Panc1 (cell line): ENCODE results near the gene DTNBP1. TPM values are rescaled to one million over a fixed set of nuclear protein-coding genes. Genes with fewer than 3 reads are reported as not detected.

Experiments
- ATAC-seq: fragments of 200-7000 bp; cut with Tn5 transposase; 2 replicates; pipeline ENCODE4 v1.9.1; 2020; ENCODE audit warnings: mild to moderate bottlenecking, moderate library complexity
- BruUV-seq: library from RNA; stranded (reverse); fragments of 400-500 nt; replicated peaks from 2 replicates; lab custom pipeline; 2021; lab: Mats Ljungman, UMichigan
- CTCF ChIA-PET: fragments of 300-600 bp; sonication (Branson Sonifier 250); formaldehyde crosslinking; loops from one replicate; lab custom pipeline; 2022; ENCODE audit warnings: antibody characterized with exemption; lab: Charles Lee
- POLR2A ChIA-PET: fragments of 300-600 bp; sonication (Branson Sonifier 250); formaldehyde crosslinking; loops from one replicate; lab custom pipeline; 2022; ENCODE audit warnings: antibody characterized with exemption; lab: Charles Lee
- DNase-seq: peaks from one replicate; pipeline ENCODE4 v3.0.0-alpha.2; 2010; ENCODE audit warnings: low read depth, low spot score
- H3K27ac ChIP-seq: 2 replicates; pipeline ENCODE4 v1.5.1; 2011; ENCODE audit warnings: mild to moderate bottlenecking, low read length, inconsistent platforms
- H3K27me3 ChIP-seq: fragments of 200-500 bp; sonication (Bioruptor generic); 2 replicates; pipeline ENCODE4 v1.6.0; 2014; ENCODE audit warnings: low read length, inconsistent platforms; ENCODE audit not compliant: control insufficient read depth, insufficient read depth
- H3K36me3 ChIP-seq: fragments of 200-500 bp; sonication (Bioruptor generic); 2 replicates; pipeline ENCODE4 v1.5.1; 2014; ENCODE audit warnings: inconsistent platforms, mild to moderate bottlenecking, low read length, moderate library complexity; ENCODE audit not compliant: control insufficient read depth, insufficient read depth
- H3K4me1 ChIP-seq: 2 replicates; pipeline ENCODE4 v1.5.1; 2011; ENCODE audit warnings: inconsistent platforms, mild to moderate bottlenecking, low read length, moderate library complexity; ENCODE audit not compliant: control insufficient read depth, insufficient read depth
- H3K4me3 ChIP-seq, 2 experiments: 2 replicates each; pipeline ENCODE4 v1.5.1; 2011 to 2012; ENCODE audit warnings: low read depth in 2 of 2, low read length in 2 of 2, mild to moderate bottlenecking in 2 of 2, inconsistent platforms in 1 of 2, moderate library complexity in 1 of 2
- H3K9me3 ChIP-seq: fragments of 200-500 bp; sonication (Bioruptor generic); 2 replicates; pipeline ENCODE4 v1.5.1; 2014; ENCODE audit warnings: low read depth, mild to moderate bottlenecking, inconsistent platforms, low read length, moderate library complexity; ENCODE audit not compliant: control insufficient read depth, insufficient read depth
- POLR2AphosphoS5 ChIP-seq: IDR thresholded peaks from 2 replicates; pipeline ENCODE4 v1.6.1; 2012; ENCODE audit warnings: mild to moderate bottlenecking, low read depth, low read length, moderate library complexity
- SIN3A ChIP-seq: IDR thresholded peaks from 2 replicates; pipeline ENCODE4 v1.6.1; 2012; ENCODE audit warnings: low read depth, mild to moderate bottlenecking, low read length, moderate library complexity, borderline replicate concordance; ENCODE audit not compliant: insufficient read depth
- TCF7L2 ChIP-seq: IDR thresholded peaks from 2 replicates; pipeline ENCODE4 v1.6.1; 2011; ENCODE audit warnings: mild to moderate bottlenecking, low read depth, low read length, inconsistent platforms
- in situ Hi-C: cut with HindIII; loops from 2 replicates; pipeline ENCODE4 v1.10.0; 2016; ENCODE audit warnings: low sequenced_read_pairs, low pct_unique_long_range_greater_than_20kb
- intact Hi-C: fragments of 100-400 bp; cut with micrococcal nuclease; formaldehyde crosslinking; loops from one replicate; pipeline ENCODE4 v1.10.0; 2022; ENCODE audit not compliant: unreplicated experiment
- total RNA-seq: library from RNA; stranded (reverse); gene quantifications from one replicate; pipeline ENCODE4 v1.2.1, GENCODE V29; 2021; ENCODE audit not compliant: unreplicated experiment
- TF ChIP-seq, protein P1 (sequence below), 2 experiments: IDR thresholded peaks; 2 replicates each; pipeline ENCODE4 v1.6.1; 2011 to 2012; ENCODE audit warnings: low read depth in 2 of 2, control low read depth in 1 of 2, low read length in 1 of 2, mild to moderate bottlenecking in 1 of 2, moderate library complexity in 1 of 2; ENCODE audit not compliant: insufficient read depth in 1 of 2
- TF ChIP-seq, protein P2 (sequence below): fragments of 450-650 bp; IDR thresholded peaks from 2 replicates; pipeline ENCODE4 v1.5.1; 2017; ENCODE audit warnings: mild to moderate bottlenecking

Gene DTNBP1
- total RNA-seq, 1 experiment from 2014 or later: 29.3 TPM

DNA sequence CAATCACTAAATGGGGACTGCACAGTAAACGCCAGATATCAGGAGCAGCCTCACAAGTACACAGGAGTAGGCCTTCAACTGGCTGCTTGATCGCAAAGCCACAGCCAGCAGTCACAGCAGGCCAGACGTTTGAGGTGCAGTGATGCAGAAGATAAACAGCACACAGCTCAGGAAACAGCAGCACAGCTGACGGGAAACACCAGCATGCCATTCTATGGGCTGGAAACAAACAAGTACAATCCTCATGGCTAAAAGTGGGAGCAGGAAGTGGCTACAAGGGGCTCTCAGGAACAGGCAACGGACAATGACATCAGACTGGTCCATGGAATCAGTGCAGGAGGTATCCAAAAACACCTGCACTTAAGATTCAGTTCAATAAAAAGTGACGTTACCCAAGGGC lies 111.0 kb downstream of the DTNBP1 start:
- Histone ChIP-seq H3K36me3 (no peaks in the 10 kb centered on the region), H3K27ac (no peak overlapping the region), H3K27me3 (no peaks in the 10 kb centered on the region), H3K4me3 (no peak overlapping the region), H3K4me1 (no peaks in the 10 kb centered on the region), H3K9me3 (no peaks in the 10 kb centered on the region)
- POLR2A ChIA-PET: interaction anchor here (0.6 kb wide), 1 partner anchor 579 kb away, joined by 9 read pairs; no protein-coding TSS in a partner anchor
- CTCF ChIA-PET: interaction anchor here (0.5 kb wide), 1 partner anchor 837 kb away, joined by 9 read pairs; no protein-coding TSS in a partner anchor
- in situ Hi-C loops (no loop called here), intact Hi-C loops (no loop called here)
- no peak for ATAC-seq
- no peak for TF ChIP-seq POLR2AphosphoS5
- TF ChIP-seq, protein P1, sequence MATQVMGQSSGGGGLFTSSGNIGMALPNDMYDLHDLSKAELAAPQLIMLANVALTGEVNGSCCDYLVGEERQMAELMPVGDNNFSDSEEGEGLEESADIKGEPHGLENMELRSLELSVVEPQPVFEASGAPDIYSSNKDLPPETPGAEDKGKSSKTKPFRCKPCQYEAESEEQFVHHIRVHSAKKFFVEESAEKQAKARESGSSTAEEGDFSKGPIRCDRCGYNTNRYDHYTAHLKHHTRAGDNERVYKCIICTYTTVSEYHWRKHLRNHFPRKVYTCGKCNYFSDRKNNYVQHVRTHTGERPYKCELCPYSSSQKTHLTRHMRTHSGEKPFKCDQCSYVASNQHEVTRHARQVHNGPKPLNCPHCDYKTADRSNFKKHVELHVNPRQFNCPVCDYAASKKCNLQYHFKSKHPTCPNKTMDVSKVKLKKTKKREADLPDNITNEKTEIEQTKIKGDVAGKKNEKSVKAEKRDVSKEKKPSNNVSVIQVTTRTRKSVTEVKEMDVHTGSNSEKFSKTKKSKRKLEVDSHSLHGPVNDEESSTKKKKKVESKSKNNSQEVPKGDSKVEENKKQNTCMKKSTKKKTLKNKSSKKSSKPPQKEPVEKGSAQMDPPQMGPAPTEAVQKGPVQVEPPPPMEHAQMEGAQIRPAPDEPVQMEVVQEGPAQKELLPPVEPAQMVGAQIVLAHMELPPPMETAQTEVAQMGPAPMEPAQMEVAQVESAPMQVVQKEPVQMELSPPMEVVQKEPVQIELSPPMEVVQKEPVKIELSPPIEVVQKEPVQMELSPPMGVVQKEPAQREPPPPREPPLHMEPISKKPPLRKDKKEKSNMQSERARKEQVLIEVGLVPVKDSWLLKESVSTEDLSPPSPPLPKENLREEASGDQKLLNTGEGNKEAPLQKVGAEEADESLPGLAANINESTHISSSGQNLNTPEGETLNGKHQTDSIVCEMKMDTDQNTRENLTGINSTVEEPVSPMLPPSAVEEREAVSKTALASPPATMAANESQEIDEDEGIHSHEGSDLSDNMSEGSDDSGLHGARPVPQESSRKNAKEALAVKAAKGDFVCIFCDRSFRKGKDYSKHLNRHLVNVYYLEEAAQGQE (IDR thresholded peaks at IDR 0.05; ENCODE audit: insufficient read depth in 1 of 2, low read depth in 2 of 2, low read length in 1 of 2): no peak
- no peak for TF ChIP-seq TCF7L2
- no peak for TF ChIP-seq SIN3A
- TF ChIP-seq, protein P2, sequence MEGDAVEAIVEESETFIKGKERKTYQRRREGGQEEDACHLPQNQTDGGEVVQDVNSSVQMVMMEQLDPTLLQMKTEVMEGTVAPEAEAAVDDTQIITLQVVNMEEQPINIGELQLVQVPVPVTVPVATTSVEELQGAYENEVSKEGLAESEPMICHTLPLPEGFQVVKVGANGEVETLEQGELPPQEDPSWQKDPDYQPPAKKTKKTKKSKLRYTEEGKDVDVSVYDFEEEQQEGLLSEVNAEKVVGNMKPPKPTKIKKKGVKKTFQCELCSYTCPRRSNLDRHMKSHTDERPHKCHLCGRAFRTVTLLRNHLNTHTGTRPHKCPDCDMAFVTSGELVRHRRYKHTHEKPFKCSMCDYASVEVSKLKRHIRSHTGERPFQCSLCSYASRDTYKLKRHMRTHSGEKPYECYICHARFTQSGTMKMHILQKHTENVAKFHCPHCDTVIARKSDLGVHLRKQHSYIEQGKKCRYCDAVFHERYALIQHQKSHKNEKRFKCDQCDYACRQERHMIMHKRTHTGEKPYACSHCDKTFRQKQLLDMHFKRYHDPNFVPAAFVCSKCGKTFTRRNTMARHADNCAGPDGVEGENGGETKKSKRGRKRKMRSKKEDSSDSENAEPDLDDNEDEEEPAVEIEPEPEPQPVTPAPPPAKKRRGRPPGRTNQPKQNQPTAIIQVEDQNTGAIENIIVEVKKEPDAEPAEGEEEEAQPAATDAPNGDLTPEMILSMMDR: no peak
- DNase-seq: no peak
- no TSS peak for BruUV-seq

DNA sequence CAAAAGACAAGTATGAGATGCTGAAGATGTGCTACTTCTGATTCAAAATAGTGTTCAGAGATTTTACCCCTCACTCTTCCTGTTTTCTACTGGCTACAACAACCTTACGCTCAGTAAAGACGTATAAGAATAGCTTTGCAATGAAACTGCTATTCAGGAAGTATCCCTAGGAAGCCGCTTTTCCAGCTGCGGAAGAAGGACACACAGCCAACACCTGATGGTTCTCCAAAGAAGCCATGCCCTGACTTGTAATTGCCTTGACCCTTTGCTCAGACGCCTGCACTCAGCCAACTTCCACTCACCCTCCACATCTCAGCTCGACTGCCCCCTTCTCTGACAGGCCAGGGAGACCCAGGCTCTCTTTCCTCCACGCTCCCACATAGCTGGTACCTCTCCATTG lies 111.6 kb downstream of the DTNBP1 start:
- no peaks in the 10 kb centered on the region for H3K4me1 ChIP-seq
- BruUV-seq: no TSS peak
- ATAC-seq: no peak
- TF ChIP-seq, protein P2: no peak
- TF ChIP-seq TCF7L2: no peak
- no peak for TF ChIP-seq SIN3A
- TF ChIP-seq, protein P1 (IDR thresholded peaks at IDR 0.05; ENCODE audit: insufficient read depth in 1 of 2, low read depth in 2 of 2, low read length in 1 of 2): no peak
- TF ChIP-seq POLR2AphosphoS5: no peak
- no peak overlapping the region for H3K4me3 ChIP-seq
- in situ Hi-C loops (no loop called here), intact Hi-C loops (no loop called here)
- no peaks in the 10 kb centered on the region for H3K9me3 ChIP-seq
- no peak for DNase-seq
- no peaks in the 10 kb centered on the region for H3K27me3 ChIP-seq
- POLR2A ChIA-PET: interaction anchor here (0.6 kb wide), 1 partner anchor 580 kb away, joined by 9 read pairs; no protein-coding TSS in a partner anchor
- no peaks in the 10 kb centered on the region for H3K36me3 ChIP-seq
- CTCF ChIA-PET: interaction anchor here (0.5 kb wide), 2 partner anchors 837 to 1650 kb away, joined by 3 to 9 read pairs; no protein-coding TSS in a partner anchor
- no peak overlapping the region for H3K27ac ChIP-seq
